ENCODE data around the gene PAQR5.

DNA sequence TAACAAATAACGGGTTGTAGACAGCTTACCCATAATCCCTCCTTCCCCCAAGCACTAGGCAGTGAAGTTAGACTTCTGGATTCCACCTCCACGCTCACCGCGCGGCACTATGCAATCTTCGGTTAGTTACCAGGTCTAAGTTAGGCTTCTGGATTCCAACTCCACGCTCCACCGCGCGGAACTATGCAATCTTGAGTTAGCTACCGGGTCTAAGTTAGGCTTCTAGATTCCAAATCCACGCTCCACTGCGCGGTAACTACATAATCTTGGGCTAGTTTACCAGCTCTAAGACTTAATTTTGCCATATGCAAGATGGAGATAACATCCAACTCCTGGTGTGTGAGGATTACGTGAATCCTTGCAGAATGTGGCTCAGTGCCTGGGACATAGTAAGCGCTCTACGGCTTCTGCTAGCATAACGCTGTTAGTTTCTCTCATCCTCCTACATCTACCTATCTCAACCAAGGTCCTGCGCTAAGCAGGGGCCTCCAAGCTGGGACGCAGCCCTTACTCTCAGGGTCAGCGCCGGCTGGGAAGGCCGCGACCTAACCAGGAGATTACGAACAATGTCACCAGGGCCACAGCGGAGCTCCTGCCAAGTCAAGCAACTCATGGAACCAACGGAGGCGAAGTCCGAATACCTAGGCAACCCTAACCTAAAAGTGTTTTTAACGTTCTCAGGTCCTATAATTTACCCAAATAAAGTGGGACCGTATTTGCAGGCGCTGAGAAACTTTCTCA, 153.4 kb downstream of the PAQR5 start:
- TF ChIP-seq POLR2A (IDR thresholded peaks at IDR 0.05) (no peak), EP300 (IDR thresholded peaks at IDR 0.05) (no peak)
- TF ChIP-seq, protein P1, sequence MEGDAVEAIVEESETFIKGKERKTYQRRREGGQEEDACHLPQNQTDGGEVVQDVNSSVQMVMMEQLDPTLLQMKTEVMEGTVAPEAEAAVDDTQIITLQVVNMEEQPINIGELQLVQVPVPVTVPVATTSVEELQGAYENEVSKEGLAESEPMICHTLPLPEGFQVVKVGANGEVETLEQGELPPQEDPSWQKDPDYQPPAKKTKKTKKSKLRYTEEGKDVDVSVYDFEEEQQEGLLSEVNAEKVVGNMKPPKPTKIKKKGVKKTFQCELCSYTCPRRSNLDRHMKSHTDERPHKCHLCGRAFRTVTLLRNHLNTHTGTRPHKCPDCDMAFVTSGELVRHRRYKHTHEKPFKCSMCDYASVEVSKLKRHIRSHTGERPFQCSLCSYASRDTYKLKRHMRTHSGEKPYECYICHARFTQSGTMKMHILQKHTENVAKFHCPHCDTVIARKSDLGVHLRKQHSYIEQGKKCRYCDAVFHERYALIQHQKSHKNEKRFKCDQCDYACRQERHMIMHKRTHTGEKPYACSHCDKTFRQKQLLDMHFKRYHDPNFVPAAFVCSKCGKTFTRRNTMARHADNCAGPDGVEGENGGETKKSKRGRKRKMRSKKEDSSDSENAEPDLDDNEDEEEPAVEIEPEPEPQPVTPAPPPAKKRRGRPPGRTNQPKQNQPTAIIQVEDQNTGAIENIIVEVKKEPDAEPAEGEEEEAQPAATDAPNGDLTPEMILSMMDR (IDR thresholded peaks at IDR 0.05) = no peak
